Coronary artery (tissue), 2 donors: ENCODE measurements around the gene PPP3CA.

Source experiments
- DNase-seq: peaks from one replicate; pipeline ENCODE4 v3.0.0-alpha.2; 2017; ENCODE audit warnings: low spot score
- H3K27ac ChIP-seq, 2 donors: fragments of 200-600 bp; sonication (generic); one replicate each; pipeline ENCODE4 v1.5.1; 2016 to 2019
- H3K4me3 ChIP-seq: fragments of 200-600 bp; sonication (generic); 2 replicates; pipeline ENCODE4 v1.5.1; 2016; ENCODE audit warnings: mild to moderate bottlenecking, moderate library complexity
- CTCF ChIP-seq: fragments of 200-600 bp; sonication (generic); IDR thresholded peaks from one replicate; pipeline ENCODE4 v1.5.1; 2019; ENCODE audit warnings: antibody characterized with exemption

Gene PPP3CA

GRCh38 chr4:101025755-101026154, 321.6 kb downstream of the PPP3CA start:
- TF ChIP-seq CTCF = no peak
- Histone ChIP-seq H3K4me3 (no peak overlapping the region), H3K27ac (no peak overlapping the region)
- DNase-seq = no peak

GRCh38 chr4:101022151-101023024, 324.9 kb downstream of the PPP3CA start:
- DNase-seq = no peak
- H3K4me3 ChIP-seq = no peak overlapping the region
- TF ChIP-seq CTCF = no peak
- no peak overlapping the region for H3K27ac ChIP-seq

GRCh38 chr4:101020956-101021355, 326.4 kb downstream of the PPP3CA start:
- Histone ChIP-seq H3K4me3 (no peak overlapping the region), H3K27ac (no peak overlapping the region)
- no peak for DNase-seq
- TF ChIP-seq CTCF = no peak

GRCh38 chr4:101019941-101020401, 327.4 kb downstream of the PPP3CA start:
- no peak overlapping the region for H3K4me3 ChIP-seq
- no peak for TF ChIP-seq CTCF
- no peak overlapping the region for H3K27ac ChIP-seq
- no peak for DNase-seq

GRCh38 chr4:101019313-101019712, 328.0 kb downstream of the PPP3CA start:
- DNase-seq = no peak
- Histone ChIP-seq H3K27ac (no peak overlapping the region), H3K4me3 (no peak overlapping the region)
- no peak for TF ChIP-seq CTCF

- H3K27ac ChIP-seq = no peak overlapping the region
- no peak overlapping the region for H3K4me3 ChIP-seq
- no peak for DNase-seq
- no peak for TF ChIP-seq CTCF
These were observed 328.5 kb downstream of the PPP3CA start for GRCh38 chr4:101018836-101019235.

- no peak for TF ChIP-seq CTCF
- Histone ChIP-seq H3K4me3 (no peak overlapping the region), H3K27ac (no peak overlapping the region)
- no peak for DNase-seq
These were observed 332.9 kb downstream of the PPP3CA start for GRCh38 chr4:101014417-101014816.
